SH-SY5Y (cell line): ENCODE data around the gene ADGRE2.

Source experiments
- GATA2 ChIP-seq: IDR thresholded peaks from 2 replicates; pipeline ENCODE4 v1.6.1; 2011; ENCODE audit warnings: mild to moderate bottlenecking, low read depth, low read length
- GATA3 ChIP-seq: IDR thresholded peaks from 2 replicates; pipeline ENCODE4 v1.6.1; 2011; ENCODE audit warnings: low read depth, mild to moderate bottlenecking, low read length, moderate library complexity

- no peak for TF ChIP-seq GATA3
- TF ChIP-seq GATA2 = no peak
Observed at GRCh38 chr19:14798760-14799159, 20.4 kb upstream of the ADGRE2 start.
